GM18858 (cell line): ENCODE data around the gene HSPA12B.

Source experiments
- ATAC-seq: cut with Tn5 transposase; IDR thresholded peaks from one replicate; pipeline ENCODE4 v1.9.1; 2021; ENCODE audit not compliant: unreplicated experiment

HSPA12B gene

GRCh38 chr20:3702611-3703391, 29.7 kb upstream of the HSPA12B start:
- ATAC-seq: no peak

GRCh38 chr20:3704087-3704486, 28.4 kb upstream of the HSPA12B start:
- no peak for ATAC-seq

- ATAC-seq: no peak
Measured at GRCh38 chr20:3705491-3705969, 27.0 kb upstream of the HSPA12B start.

GRCh38 chr20:3705970-3706739, 26.3 kb upstream of the HSPA12B start:
- ATAC-seq: no peak

- ATAC-seq: no peak
Measured at GRCh38 chr20:3706774-3707507, 25.5 kb upstream of the HSPA12B start.

GRCh38 chr20:3707508-3707899, 25.0 kb upstream of the HSPA12B start:
- ATAC-seq: no peak

GRCh38 chr20:3710011-3710466, 22.4 kb upstream of the HSPA12B start:
- no peak for ATAC-seq

GRCh38 chr20:3710703-3711483, 21.6 kb upstream of the HSPA12B start:
- no peak for ATAC-seq

GRCh38 chr20:3711484-3711941, 21.0 kb upstream of the HSPA12B start:
- ATAC-seq: no peak

- ATAC-seq: no peak
Measured at GRCh38 chr20:3712279-3712873, 20.1 kb upstream of the HSPA12B start, which contains the start of gene SIGLEC1. Gene SIGLEC1, minus strand, starts transcription at chr20:3712600. Its CDS starts 5,472 bp downstream, at chr20:3707128.

- ATAC-seq: no peak
Measured at GRCh38 chr20:3714092-3714491, 18.4 kb upstream of the HSPA12B start.

- ATAC-seq: no peak
Measured at GRCh38 chr20:3716195-3716834, 16.2 kb upstream of the HSPA12B start.

- no peak for ATAC-seq
Measured at GRCh38 chr20:3719046-3719445, 13.4 kb upstream of the HSPA12B start.

GRCh38 chr20:3720068-3720467, 12.4 kb upstream of the HSPA12B start:
- ATAC-seq: no peak

- no peak for ATAC-seq
Measured at GRCh38 chr20:3720626-3721025, 11.9 kb upstream of the HSPA12B start.

GRCh38 chr20:3721912-3722311, 10.6 kb upstream of the HSPA12B start:
- no peak for ATAC-seq

GRCh38 chr20:3723284-3723683, 9.2 kb upstream of the HSPA12B start:
- no peak for ATAC-seq

GRCh38 chr20:3724356-3724755, 8.1 kb upstream of the HSPA12B start:
- no peak for ATAC-seq

- ATAC-seq: no peak
Measured at GRCh38 chr20:3727401-3728021, 5.0 kb upstream of the HSPA12B start.
